Spinal cord (tissue), 10 donors: Measurements from ENCODE around the gene PPP1R2. TPM values are rescaled to one million over a fixed set of nuclear protein-coding genes. Genes with fewer than 3 reads are reported as not detected.
A peak's percentile ranks its signal among the peaks of the same experiment; 100 is the strongest.

Source experiments
- DNase-seq, 6 donors: peaks; one replicate each; pipeline versions ENCODE4 v3.0.0 to v3.0.0-alpha.2; 2013 to 2015; ENCODE audit warnings: low spot score in 6 of 6, low read depth in 4 of 6
- H3K27ac ChIP-seq: one replicate; pipeline ENCODE4 v1.5.1; 2013; ENCODE audit warnings: low read depth, low read length, control low read depth
- H3K27me3 ChIP-seq: one replicate; pipeline ENCODE4 v1.6.1; 2013; ENCODE audit warnings: low read length; ENCODE audit not compliant: control insufficient read depth, insufficient read depth
- H3K36me3 ChIP-seq: one replicate; pipeline ENCODE4 v1.6.1; 2013; ENCODE audit warnings: low read length; ENCODE audit not compliant: control insufficient read depth, insufficient read depth
- H3K4me1 ChIP-seq: one replicate; pipeline ENCODE4 v1.6.1; 2013; ENCODE audit warnings: low read length; ENCODE audit not compliant: control insufficient read depth, insufficient read depth
- H3K4me3 ChIP-seq: one replicate; pipeline ENCODE4 v1.5.1; 2013; ENCODE audit warnings: low read depth, low read length, control low read depth
- H3K9me3 ChIP-seq: one replicate; pipeline ENCODE4 v1.6.1; 2013; ENCODE audit warnings: low read length; ENCODE audit not compliant: control insufficient read depth, insufficient read depth
- WGBS: methylation state at CpG from one replicate; pipeline ENCODE4 v1.1.5; 2013; ENCODE audit warnings: missing lambda C conversion rate; ENCODE audit not compliant: insufficient coverage; 5-methylcytosine and 5-hydroxymethylcytosine counted together
- polyA plus RNA-seq, 2 donors: library from polyadenylated mRNA; unstranded; fragments of 120-200 nt; gene quantifications; one replicate each; pipeline ENCODE4 v1.2.1, GENCODE V29; 2013; ENCODE audit not compliant: insufficient read length in 2 of 2
- total RNA-seq, 2 donors: library from RNA; depleted of rRNA in 1 of 2; stranded (reverse); fragments of 120-200 nt in 1 of 2; fragments of >200 nt in 1 of 2; gene quantifications; one replicate each; pipeline versions ENCODE4 v1.2.3 to v1.2.4, GENCODE V29; 2013 to 2014
- donor health status: healthy.

Gene PPP1R2
- total and polyA plus RNA-seq, 4 donors = 54.1 to 123 (median 61.9) TPM

DNA sequence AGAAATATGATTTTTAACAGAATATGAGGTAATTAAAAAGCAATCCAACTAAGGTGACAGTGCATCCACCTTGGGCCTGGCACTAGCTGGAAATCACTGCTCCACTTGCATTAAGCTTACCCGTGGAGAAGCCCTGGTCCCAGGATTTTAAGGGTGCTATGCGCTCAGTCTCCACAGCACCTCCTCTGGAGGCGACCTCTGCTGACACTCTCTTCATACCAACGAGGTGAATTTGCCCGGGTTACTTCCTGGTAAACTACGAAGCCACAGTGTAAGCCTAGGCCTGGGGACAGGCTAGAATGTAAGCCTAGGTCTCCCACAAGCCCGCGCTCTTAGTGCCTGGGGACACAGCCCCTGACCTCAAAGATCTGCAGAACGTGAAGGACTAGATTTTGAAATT, 39.8 kb upstream of the PPP1R2 start:
- WGBS = 67% methylated on average over 9 of the region's 9 CpGs
- DNase-seq = no peak
- Histone ChIP-seq H3K9me3 (no peaks in the 10 kb centered on the region), H3K4me3 (peak overlapping the region; percentile 28), H3K36me3 (no peaks in the 10 kb centered on the region), H3K27ac (peak overlapping the region; percentile 29), H3K27me3 (no peaks in the 10 kb centered on the region), H3K4me1 (peaks cover 24% of the 10 kb centered on the region)

DNA sequence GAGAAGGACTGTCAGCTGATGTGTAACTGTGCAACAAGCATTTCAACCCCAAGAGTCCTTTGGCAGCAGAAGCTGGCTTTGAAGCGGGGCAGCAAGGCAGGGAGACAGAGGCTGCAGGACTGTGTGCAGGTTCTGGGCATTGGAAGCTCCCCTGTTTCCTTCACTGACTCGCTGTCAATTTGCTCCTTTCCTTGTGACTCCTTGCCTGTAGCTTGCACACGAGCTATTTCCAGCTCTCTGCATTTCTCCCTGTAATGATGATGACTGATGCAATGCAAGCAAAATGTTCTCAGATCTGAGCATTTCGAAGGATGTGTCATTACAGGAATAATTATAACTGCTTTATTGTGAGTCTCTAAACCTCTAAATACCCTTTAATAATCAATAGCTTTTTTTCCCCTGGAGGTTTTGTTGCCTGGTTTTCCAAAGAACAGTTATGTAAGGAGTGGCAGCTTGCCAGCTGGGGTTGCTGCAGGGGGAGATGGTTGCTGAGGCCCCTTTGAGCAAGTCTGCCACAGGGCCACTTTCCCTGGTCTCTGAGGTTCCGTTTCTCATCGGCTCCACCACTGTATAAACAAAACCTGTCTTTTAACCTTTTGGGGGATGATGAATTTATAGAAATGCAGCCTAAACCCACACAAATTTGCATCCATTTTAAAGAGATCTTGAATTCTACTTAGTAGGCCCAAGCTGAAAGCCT, 37.8 kb upstream of the PPP1R2 start:
- Histone ChIP-seq H3K27me3 (no peaks in the 10 kb centered on the region), H3K4me1 (peaks cover 24% of the 10 kb centered on the region), H3K27ac (peak overlapping the region; percentile 1), H3K9me3 (no peaks in the 10 kb centered on the region), H3K4me3 (no peak overlapping the region), H3K36me3 (no peaks in the 10 kb centered on the region)
- peak in 5 of 6 donors; percentile 31 to 85 (median 47) for DNase-seq
- 40% methylated on average over 2 of the region's 6 CpGs for WGBS

DNA sequence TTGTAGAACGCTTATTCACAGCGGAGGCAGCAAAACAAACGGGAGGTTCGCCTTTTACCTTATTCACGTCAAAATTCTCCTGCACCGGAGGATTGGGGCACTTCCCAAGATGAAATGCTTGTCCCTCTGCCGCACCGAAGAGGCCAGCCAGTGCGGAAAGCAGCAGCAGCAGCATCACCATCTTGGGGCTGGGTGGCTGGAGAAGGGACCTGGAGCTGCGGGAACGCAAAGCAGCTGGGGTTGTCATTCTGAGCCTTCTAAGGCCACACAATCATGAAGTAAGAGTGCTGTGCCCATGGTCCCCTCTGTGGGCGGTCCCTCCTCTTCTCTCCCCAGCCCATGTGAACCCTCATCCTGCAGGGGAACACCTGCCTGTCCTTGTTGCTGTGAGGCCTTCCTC, 36.2 kb upstream of the PPP1R2 start:
- Histone ChIP-seq H3K27me3 (no peaks in the 10 kb centered on the region), H3K4me1 (peaks cover 21% of the 10 kb centered on the region), H3K4me3 (no peak overlapping the region), H3K36me3 (no peaks in the 10 kb centered on the region), H3K27ac (no peak overlapping the region), H3K9me3 (no peaks in the 10 kb centered on the region)
- 88% methylated on average over 12 of the region's 12 CpGs for whole genome bisulfite sequencing
- DNase-seq = no peak

DNA sequence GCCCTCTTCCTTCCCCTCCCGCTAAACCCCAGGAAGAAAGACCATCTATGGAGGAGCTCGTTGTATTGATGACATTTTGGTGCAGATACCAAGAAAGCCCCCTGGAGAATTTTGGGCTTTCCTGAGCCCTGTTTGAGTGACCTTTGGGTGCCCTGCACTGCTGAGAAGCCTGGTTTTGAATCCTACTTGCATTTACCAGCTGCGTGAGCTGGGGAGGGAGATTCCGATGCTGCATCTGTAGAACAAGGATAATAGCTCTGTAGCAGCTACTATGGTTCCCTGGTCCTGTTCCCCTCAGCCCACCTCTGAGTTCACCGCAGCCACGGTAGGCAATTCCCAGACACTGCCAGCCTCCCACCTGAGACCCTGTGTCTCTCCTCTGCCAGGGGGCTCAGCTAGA, 35.4 kb upstream of the PPP1R2 start:
- Histone ChIP-seq H3K4me3 (no peak overlapping the region), H3K36me3 (peaks cover 2% of the 10 kb centered on the region)
- WGBS = 88% methylated on average over 3 of the region's 6 CpGs

DNA sequence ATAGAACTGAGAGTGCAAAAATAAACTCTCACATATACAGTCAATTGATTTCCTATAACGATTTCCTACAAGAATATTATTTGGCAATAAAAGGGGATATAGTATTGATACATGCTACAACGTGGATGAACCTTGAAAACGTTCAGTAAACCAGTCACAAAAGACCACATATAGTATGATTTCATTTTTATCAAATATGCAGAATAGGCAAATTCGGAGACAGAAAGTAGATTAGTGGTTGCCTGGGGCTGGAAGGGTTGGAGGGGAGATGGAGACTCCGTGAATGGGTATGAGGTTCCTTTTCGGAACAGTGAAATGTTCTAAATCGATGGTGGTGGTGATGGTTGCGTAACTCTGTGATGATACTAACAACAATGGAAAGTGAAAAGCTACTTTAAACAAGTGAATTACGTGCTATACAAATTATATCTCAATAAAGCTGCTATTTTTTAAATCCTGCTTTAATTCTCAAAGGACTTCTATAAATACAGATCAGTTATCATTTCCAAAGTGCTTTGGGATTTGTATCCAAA, 34.6 kb upstream of the PPP1R2 start:
- H3K4me3 ChIP-seq = no peak overlapping the region
- H3K27me3 ChIP-seq = no peaks in the 10 kb centered on the region
- peaks cover 3% of the 10 kb centered on the region for H3K36me3 ChIP-seq
- H3K9me3 ChIP-seq = no peaks in the 10 kb centered on the region
- H3K4me1 ChIP-seq = peaks cover 18% of the 10 kb centered on the region
- H3K27ac ChIP-seq = no peak overlapping the region
- 50% methylated on average over 2 of the region's 9 CpGs for WGBS
- DNase-seq = no peak

More for the DNA sequence above, 35.4 kb upstream of the PPP1R2 start:
- Histone ChIP-seq H3K27me3 (no peaks in the 10 kb centered on the region), H3K4me1 (peaks cover 18% of the 10 kb centered on the region), H3K9me3 (no peaks in the 10 kb centered on the region), H3K27ac (no peak overlapping the region)
- no peak for DNase-seq

DNA sequence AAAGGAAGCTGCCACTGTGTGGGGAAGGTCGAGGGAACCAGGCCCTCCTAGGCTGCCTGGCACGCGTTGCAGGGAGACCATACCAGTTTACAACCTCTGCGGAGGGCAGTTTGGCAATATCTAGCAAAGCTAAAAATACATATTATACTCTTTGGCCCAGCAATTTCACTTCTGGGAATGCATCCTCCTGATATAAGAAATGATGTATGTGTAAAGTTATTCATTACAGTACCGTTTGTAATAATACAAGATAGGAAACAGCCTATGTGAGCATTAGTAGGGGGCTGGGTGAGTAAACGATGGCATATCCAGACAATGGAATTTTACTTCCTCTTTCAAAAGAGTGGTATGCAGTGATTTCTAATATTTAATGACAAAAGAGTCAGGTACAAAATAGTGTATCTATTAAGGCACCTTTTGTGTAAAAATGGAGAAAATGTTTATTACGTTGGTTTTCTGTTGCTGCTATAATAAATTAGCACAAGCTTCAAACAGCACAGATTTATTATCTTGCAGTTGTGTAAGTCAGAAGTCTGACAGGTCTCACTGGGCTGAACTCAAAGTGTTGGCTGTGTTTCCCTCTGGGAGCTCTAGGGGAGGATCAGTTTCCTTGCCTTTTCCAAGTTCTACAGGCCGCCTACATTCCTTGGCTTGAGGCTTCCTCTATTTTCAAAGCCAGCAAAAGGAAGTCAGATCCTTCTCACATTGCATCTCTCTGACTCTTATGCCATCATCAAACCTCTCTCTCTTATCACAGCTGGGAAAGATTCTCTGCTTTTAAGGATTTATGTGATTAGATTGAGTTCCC, 31.6 kb upstream of the PPP1R2 start:
- DNase-seq = no peak
- WGBS = 72% methylated on average over 3 of the region's 8 CpGs
- Histone ChIP-seq H3K4me1 (peaks cover 4% of the 10 kb centered on the region), H3K9me3 (no peaks in the 10 kb centered on the region), H3K27ac (no peak overlapping the region), H3K4me3 (no peak overlapping the region), H3K27me3 (no peaks in the 10 kb centered on the region), H3K36me3 (peaks cover 3% of the 10 kb centered on the region)

DNA sequence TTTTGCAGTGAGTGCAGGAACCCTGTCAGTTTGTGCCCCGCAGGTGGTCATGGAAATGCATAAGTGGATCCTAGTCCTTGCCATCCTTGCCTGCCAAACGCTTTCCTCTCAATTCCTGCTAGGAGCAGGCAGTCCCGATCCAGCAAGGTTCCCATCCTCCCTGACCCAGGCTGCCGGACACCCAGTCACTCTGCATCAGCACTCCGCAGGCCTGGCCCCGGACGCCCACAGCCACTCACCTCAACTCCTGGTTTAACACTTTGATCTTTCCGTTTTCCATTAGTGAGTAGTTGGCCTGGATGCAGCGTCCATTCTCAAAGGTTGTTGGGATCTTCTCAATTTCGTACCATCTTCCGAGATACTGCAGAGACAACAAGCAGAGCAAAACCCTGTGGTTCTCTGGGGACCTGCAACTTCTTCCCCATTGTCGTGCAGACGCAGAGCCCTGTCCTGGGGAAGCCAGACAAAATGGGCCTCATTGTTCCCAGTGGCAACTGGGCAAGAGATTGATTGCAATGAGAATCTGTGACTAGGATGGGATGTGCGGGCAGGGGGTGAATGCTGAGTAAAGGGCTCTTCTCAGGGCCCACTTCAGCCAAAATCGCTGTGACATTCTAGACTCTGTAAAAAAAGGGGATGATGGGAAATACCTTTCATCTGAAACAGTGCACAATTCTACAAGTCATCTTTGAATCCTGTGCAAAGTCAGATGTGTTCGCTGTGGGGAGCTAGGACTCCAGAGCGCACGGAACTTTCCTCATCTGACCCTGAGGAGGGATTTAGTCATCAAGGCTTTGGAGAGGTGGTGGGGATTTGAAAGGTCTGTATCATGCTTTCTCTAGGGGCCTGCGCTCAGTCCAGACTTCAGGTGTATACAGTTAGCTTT, 30.7 kb upstream of the PPP1R2 start:
- Histone ChIP-seq H3K9me3 (no peaks in the 10 kb centered on the region), H3K36me3 (peaks cover 7% of the 10 kb centered on the region), H3K4me1 (no peaks in the 10 kb centered on the region), H3K27ac (no peak overlapping the region), H3K27me3 (no peaks in the 10 kb centered on the region), H3K4me3 (no peak overlapping the region)
- 78% methylated on average over 17 of the region's 19 CpGs for WGBS
- no peak for DNase-seq

DNA sequence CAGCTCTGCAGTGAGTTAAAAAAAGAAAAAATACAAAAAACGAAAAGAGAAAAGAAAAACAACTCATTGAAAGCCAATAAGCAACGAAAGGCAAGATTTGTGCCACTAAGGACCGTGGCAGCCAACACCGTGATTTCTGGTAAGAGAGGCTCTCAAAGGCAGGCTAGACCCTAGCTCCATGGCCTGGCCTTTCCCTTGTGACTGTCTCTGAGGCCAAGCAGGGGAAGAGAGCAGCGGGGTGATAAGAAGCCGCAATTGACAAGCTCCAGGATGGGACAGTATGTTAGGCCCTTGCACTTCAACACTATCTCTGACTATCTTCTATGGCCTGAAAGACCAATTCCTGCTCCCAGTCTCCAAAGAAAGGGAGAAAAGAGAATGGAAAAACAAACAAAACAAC, 28.2 kb upstream of the PPP1R2 start:
- WGBS = 88% methylated on average over 4 of the region's 6 CpGs
- H3K4me1 ChIP-seq = no peaks in the 10 kb centered on the region
- H3K4me3 ChIP-seq = no peak overlapping the region
- no peak for DNase-seq
- no peaks in the 10 kb centered on the region for H3K27me3 ChIP-seq
- H3K27ac ChIP-seq = no peak overlapping the region
- H3K9me3 ChIP-seq = no peaks in the 10 kb centered on the region
- peaks cover 7% of the 10 kb centered on the region for H3K36me3 ChIP-seq

DNA sequence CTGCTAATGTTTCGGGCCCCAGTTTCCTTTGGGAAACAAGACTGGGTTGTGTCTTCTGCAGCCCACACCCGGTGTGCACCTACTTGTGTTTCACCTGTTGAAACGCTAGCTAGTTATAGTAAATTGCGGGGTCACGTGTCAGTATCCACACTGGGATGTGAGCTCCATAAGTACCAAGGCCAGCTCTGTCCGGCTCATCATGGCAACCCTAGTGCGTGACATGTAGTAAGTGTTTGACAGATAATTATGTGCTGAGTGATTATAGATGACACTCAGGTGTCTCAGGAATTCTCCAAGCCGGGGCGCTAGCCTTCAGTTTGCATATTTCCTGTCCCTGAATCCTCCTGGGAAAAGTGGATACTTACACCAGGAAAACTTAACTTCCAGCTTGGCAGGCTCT, 27.8 kb upstream of the PPP1R2 start:
- no peak overlapping the region for H3K4me3 ChIP-seq
- H3K36me3 ChIP-seq = peaks cover 7% of the 10 kb centered on the region
- no peak for DNase-seq
- no peak overlapping the region for H3K27ac ChIP-seq
- no peaks in the 10 kb centered on the region for H3K9me3 ChIP-seq
- H3K27me3 ChIP-seq = no peaks in the 10 kb centered on the region
- 93% methylated on average over 9 of the region's 9 CpGs for WGBS
- no peaks in the 10 kb centered on the region for H3K4me1 ChIP-seq
